ENCODE measurements around the gene UMAD1.

UMAD1 gene

GRCh38 chr7:7843972-7844371 lies 203.4 kb downstream of the UMAD1 start:
- no peak for DNase-seq

GRCh38 chr7:7848246-7848645 lies 207.7 kb downstream of the UMAD1 start:
- no peak for DNase-seq

DNA sequence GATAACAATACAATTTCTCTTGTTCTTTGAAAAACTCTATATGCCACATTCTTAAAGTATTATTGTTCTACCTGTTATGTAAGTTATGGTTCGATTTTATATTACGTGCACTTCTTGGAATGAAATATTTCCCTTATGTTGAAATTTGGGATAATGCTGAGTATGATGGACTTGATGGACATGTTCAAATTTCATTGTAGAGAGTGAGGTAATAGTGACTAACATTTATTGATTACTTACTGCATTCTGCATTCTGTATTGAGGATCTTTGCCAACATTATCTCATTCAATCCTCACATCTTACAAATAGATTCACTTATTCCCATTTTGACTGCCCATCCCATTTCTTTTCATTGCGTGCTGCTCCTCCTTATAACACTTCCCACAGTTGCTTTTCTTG lies 208.3 kb downstream of the UMAD1 start:
- DNase-seq, result no peak

DNA sequence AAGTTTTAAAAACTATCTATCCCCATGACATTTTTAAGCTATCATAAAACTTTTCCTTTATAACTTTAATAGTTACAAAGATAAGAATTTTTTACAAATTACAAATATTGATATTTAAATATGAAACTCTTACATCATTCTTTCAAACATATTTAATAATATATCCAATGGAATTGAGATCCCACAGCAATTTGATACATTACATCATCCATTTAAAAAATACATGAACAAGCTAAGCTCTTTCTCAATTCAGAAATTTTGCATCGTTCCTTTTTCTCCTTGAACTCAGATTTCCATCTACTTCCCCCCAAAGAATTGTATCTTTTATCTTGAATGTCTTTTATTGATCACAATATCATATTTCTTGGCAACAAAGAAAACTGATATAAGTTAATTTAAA lies 209.6 kb downstream of the UMAD1 start:
- DNase-seq, result peak in 1 of 2 donors; percentile 18

DNA sequence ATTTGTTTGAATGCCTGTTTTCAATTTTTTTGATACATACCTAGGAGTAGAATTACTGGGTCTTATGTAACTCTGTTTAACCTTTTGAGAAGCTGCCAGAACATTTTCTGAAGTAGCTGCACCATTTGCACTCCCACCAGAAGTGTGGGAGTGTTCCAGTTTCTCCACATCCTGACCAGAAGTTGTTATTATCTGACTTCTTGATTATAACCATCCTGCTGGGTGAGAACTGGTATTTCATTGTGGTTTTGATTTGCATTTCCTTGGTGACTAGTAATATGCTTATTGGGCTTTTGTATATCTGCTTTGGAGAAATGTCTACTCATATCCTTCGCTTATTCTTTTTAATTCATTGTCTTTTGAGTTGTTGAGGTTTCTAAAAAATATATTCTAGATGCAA lies 210.8 kb downstream of the UMAD1 start:
- DNase-seq, result no peak

GRCh38 chr7:7851991-7852390 lies 211.4 kb downstream of the UMAD1 start:
- no peak for DNase-seq

- DNase-seq, result peak; percentile 7 to 17
Measured at GRCh38 chr7:7857143-7857583, 216.6 kb downstream of the UMAD1 start.

GRCh38 chr7:7858559-7858958 lies 218.0 kb downstream of the UMAD1 start:
- no peak for DNase-seq

DNA sequence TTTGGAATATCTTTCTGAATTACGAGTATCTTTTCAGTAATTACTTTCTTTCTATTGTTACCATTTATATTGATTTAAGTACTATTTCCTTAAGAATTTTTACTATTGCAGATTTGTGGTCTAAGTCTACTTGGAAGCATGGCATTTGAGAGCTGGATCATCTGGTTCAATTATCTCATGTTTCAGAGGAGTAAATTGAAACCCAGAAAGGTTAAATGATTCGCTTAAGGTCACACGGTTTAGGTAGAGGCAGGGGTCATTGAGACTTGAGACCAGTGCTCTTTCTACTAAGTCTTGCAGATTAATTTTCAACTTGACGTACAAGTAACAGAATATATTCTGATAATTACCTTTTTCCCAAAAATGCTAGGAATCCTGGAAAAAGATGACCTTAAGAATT lies 218.9 kb downstream of the UMAD1 start:
- DNase-seq, result no peak

DNA sequence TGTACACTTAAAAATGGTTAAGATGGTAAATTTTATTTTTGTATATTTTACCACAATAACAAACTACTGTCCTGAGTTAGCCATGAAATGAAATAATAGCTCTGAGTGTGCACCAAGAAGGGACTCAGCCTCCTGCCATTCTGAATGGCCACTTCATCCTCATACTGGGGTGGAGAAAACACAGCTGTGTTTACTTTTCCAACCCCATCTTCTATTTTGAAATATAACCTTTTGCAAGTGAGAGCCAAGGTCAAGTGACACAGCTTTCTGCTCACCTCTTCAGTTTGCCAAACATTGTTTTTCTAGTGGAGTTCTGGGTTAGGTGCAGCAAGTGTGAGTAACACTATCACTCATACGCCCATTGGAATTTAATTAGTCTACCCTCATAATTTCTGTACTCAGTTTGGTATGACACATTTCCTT lies 220.7 kb downstream of the UMAD1 start:
- DNase-seq, result no peak

DNA sequence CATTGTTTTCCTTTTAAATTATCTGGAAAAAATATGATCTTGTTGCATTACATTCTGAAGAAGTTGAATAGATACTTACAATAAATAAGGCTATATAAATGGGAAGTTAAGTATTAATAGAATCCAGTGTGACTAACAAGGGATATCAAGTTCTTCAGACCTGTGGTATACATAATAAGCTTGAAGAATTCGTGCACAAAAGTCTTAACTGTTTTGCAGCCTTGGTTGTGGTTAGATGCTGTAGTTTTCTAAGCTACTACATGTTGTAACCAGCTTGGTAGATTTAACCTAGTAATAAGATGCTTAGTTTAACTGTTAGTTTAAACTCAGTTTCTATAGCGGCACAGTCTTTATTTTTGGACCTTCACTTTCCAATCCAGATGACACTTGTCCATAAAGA lies 221.8 kb downstream of the UMAD1 start:
- no peak for DNase-seq

DNA sequence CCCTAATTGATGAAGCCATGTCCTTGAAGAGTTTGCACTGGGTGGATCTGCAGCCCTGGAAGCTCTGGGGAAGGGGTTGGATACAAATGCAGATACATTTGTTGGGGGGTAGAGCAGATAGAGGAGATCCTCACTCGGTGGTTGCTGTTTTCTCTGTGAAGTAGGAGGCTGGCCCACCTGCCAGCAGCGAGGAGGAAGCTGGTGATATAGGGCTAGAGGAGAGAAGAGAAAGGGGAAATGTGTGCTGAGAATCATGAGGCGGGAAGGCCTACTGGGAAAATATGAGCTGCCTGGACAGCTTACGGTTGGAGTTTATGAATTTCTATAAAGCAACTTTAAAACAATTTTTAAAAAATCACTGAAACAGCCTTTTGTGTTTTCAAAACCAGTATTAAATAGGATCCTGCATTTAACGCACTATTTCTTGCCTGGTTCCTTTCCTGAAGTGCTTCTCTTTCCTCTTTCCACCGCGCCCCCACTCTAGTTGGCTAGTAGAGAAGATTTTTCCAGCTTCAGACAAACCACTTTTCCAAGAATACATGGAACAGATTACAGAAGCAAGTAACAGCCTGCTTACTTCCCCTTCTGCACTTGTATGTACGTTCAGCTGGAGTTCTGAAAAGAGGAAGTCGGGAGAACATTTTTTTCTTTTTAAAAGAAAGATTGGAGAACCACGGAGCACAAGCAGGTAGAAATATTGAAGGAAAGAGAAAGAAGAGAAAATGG lies 227.5 kb downstream of the UMAD1 start:
- peak; percentile 51 to 53 for DNase-seq

DNA sequence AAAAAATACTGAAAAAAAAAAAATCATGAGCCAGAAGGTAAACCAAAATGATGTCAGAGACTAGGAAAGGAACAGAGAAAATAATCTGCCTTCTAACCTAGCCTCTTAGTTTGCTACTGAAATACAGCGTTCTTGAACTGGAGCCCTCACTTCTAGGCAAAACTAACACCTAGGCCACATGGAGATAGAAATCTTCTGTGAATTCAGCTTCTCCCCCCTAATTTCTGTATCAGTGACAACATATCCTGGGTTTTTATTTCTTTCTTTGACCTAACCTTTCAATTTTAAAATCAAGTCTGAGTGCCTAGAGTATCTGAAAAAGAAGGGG lies 228.0 kb downstream of the UMAD1 start:
- no peak for DNase-seq

DNA sequence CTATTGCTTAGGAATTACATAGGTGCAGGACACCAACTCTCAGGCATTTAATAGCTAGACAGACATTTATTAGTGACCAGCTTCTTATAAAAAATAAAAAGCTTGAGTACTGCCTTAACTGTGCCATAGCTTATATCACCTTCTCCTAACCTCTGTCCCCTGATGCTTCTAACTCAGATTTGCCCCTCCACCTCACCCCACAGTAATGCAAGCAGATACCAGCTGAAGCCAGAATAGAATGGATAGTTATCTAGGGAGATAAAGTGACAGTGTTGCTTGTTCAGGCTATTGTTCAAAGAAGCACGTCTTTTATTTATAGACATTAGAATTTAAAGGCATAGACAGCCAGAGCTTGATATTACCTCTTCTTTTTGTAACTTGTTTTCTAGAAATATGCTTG lies 228.5 kb downstream of the UMAD1 start:
- no peak for DNase-seq

DNA sequence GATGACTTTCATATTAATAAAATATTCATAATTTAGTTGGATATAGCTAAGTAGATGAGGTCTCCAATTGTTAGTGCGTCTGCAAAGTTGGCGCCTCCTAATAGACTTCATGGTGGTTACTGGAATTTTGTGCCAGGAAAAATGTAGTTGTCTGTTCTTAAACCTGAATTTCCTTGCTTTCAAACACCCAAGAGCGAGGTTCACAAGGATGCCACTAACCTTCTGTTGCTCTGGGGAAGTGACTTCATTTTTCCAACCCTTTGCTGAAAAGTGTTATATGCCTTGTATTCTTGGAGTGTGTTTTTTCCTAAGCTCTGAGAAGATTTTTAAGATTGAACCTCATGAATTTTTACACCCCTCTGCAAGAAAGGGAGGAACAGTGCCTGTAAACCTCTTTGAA lies 229.1 kb downstream of the UMAD1 start:
- DNase-seq, result no peak

DNA sequence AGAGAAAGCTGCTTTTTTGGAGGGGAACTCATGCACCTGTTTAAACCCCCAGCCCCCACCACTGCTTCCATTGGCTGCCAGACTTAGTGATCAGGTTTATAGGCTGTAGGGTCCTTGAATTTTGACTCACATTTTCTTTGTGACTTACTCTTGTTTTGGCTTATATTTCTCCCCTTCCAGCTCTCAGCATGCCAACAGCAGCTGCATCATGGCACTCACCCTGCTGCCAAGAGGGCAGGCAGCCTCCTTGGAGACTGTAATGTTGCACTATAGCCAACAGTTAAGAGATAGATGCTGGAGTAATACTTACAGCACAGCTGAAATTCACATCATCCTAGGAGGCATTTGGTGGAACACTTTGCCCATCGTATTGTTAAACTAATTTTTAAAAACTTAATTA lies 230.0 kb downstream of the UMAD1 start:
- DNase-seq, result no peak

DNA sequence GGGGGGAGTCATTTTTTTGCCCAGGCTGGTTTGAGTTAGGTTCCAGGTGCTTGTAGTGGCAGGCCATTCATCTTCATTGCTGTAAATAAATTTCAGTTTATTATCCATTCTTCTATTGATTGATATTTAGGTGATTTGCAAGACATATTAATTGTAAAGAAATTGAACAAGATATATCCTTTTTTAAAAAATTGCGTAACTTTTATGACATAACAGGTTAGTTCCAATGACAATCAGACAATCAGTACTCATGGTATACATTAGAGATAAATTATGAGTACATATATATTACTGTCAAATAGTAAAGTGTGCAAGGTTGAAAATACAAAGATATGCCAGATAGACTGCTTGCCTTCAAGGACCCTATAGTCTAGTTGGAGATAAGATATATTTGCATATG lies 235.9 kb downstream of the UMAD1 start:
- no peak for DNase-seq

DNA sequence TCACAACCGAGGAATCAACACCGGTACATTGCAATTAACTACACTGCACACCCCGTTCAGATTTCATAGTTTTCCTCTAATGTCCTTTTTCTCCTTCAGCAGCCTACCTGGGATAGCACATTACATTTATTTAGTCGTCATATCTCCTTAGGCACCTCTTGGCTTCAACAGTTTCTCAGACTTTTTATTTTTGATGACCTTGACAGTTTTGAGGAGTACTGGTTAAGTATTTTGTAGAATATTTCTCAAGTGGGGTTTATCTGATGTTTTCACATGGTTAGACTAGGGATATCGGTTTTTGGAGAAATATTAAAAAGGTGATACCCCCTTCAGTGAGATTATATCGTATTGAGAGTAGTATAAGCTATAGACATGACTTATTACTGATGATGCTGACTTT lies 241.0 kb downstream of the UMAD1 start:
- DNase-seq, result no peak

GRCh38 chr7:7882888-7883287 lies 242.3 kb downstream of the UMAD1 start:
- no peak for DNase-seq

- no peak for DNase-seq
Measured at GRCh38 chr7:7883394-7883793, 242.8 kb downstream of the UMAD1 start.

DNA sequence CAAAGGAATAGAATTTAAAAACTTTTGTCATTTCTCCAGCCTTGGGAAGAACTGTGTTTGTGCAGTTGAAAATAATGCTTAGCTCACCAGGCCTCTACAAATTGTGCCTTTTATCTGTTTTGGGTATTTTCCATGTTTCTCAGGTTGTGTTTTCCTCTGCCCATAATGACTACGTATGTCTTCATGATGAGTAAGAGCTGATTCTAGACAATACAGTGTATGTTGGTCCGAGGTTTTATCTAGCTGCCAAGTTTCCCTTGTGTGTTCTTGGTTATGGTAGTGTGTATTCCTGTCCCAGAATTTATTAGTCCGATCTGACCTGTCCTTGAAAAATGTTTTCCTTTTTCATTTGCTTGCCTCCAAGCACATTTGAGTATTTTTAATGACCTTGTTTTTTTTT lies 244.3 kb downstream of the UMAD1 start:
- DNase-seq, result no peak

DNA sequence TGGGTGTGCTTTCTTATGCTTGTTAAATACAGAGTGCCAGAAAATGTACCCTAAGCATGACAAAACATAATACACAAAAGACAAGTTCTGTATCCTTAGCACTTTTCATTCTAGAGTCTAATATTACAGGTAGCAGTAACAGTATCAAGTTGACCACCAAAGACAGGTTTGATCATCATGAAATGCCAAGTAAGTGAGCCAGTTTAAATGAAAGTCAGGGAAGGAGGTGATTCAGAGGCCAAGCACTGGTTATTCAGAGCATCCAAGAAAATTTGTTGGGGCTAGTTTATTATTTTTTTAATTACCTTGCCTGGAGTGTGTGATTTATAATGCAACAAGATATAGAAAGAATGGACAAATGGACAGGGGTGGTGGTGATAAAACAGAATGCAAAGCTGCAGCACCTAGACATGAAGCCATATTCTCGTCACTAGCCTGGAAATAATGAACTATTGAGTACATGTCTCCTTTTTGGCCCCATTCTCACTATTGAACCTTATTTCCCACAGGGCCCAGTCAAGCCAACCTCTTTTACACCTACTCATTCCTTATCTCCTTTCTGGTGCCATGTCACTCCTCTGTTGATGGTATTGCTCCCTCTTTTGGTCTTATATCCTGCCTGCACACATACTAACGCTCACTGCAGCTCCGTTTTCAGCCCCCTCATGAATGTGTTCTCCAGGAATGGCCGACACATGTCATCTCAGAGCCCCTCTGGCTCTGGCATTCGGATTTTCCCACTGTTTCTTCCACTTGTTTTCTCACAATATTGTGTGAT lies 249.4 kb downstream of the UMAD1 start:
- DNase-seq, result no peak

- DNase-seq, result no peak
Measured at GRCh38 chr7:7895004-7895650, 254.6 kb downstream of the UMAD1 start.

DNA sequence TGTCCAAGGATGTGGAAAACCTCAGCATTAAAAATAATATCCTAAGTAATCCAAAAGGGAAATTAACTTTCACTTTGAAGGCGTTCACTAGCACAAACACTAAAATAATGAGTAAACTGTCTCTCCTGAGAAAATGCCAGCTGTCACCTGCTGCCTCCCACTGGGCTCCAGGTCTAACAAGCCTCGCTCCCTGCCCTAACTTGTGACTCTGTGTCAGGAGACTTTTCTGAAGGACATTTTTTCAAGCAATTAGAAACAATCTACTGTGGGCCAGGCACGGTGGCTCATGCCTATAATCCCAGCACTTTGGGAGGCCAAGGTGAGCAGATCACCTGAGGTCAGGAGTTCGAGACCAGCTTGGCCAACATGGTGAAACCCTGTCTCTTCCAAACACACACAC lies 255.2 kb downstream of the UMAD1 start:
- no peak for DNase-seq
